Esophagus squamous epithelium (tissue), 5 donors: ENCODE results near the gene POLR3K. TPM values are rescaled to one million over a fixed set of nuclear protein-coding genes. Genes with fewer than 3 reads are reported as not detected.
"Not testable (repeated sequence)": the region's sequence is repeated elsewhere in the genome, so short reads cannot be mapped to it uniquely, and the experiment has no call there.

Experiments
- DNase-seq: peaks from one replicate; lab custom pipeline; 2025; lab: John Stamatoyannopoulos, UW
- H3K27ac ChIP-seq, 4 donors: fragments of 200-600 bp; sonication (generic); one replicate each; pipeline ENCODE4 v1.5.1; 2016 to 2019; ENCODE audit warnings: mild to moderate bottlenecking in 1 of 4
- H3K27me3 ChIP-seq, 4 donors: fragments of 200-600 bp; sonication (generic); 1 replicate in 3 of 4; 2 replicates in 1 of 4; pipeline versions ENCODE4 v1.5.1 to v1.6.0; 2017 to 2021; ENCODE audit warnings: antibody characterized with exemption in 1 of 4
- H3K36me3 ChIP-seq, 3 donors: fragments of 200-600 bp; sonication (generic); one replicate each; pipeline ENCODE4 v1.5.1; 2016 to 2019
- H3K4me1 ChIP-seq, 3 donors: fragments of 200-600 bp; sonication (generic); one replicate each; pipeline ENCODE4 v1.5.1; 2017 to 2019
- H3K4me3 ChIP-seq, 4 donors: fragments of 200-600 bp; sonication (generic); 1 replicate in 3 of 4; 2 replicates in 1 of 4; pipeline ENCODE4 v1.5.1; 2016 to 2019; ENCODE audit warnings: mild to moderate bottlenecking in 2 of 4, moderate library complexity in 1 of 4
- H3K9me3 ChIP-seq, 3 donors: fragments of 200-600 bp; sonication (generic); one replicate each; pipeline ENCODE4 v1.5.1; 2016 to 2019
- POLR2A ChIP-seq, 4 donors: fragments of 450-650 bp; IDR thresholded peaks; one replicate each; pipeline ENCODE4 v1.6.1; 2017; ENCODE audit warnings: antibody characterized with exemption in 4 of 4, mild to moderate bottlenecking in 4 of 4, moderate library complexity in 3 of 4
- WGBS, 2 donors: methylation state at CpG; one replicate each; pipeline ENCODE4 v1.1.5; 2018; 5-methylcytosine and 5-hydroxymethylcytosine counted together
- intact Hi-C: fragments of 100-400 bp; cut with DNase I; formaldehyde crosslinking; loops from one replicate; pipeline ENCODE4 v1.15.0; 2022
- total RNA-seq, 4 donors: library from RNA; depleted of rRNA; stranded (reverse); fragments of >200 nt; gene quantifications; one replicate each; pipeline ENCODE4 v1.1.0, GENCODE V29; 2016
- TF ChIP-seq, protein P1 (sequence below), 6 experiments: fragments of 450-650 bp in 4 of 6; fragments of 200-600 bp in 2 of 6; sonication (generic) in 2 of 6; IDR thresholded peaks; one replicate each; pipeline ENCODE4 v1.5.1; 2016 to 2019; ENCODE audit warnings: antibody characterized with exemption in 6 of 6, mild to moderate bottlenecking in 4 of 6, moderate library complexity in 4 of 6
- donor health status: DM: yes; HTN: yes; CAD: no.

POLR3K gene
- total RNA-seq, 4 donors from 2014 or later = 3.1 to 8.6 (median 4.8) TPM

- DNase-seq = no peak
Observed at GRCh38 chr16:35011-35677, 18.3 kb downstream of the POLR3K start.

GRCh38 chr16:34648-34987, 18.8 kb downstream of the POLR3K start:
- peaks cover 0 to 22% (median 4%) of the 10 kb centered on the region in 3 donors for H3K4me1 ChIP-seq
- TF ChIP-seq, protein P1, sequence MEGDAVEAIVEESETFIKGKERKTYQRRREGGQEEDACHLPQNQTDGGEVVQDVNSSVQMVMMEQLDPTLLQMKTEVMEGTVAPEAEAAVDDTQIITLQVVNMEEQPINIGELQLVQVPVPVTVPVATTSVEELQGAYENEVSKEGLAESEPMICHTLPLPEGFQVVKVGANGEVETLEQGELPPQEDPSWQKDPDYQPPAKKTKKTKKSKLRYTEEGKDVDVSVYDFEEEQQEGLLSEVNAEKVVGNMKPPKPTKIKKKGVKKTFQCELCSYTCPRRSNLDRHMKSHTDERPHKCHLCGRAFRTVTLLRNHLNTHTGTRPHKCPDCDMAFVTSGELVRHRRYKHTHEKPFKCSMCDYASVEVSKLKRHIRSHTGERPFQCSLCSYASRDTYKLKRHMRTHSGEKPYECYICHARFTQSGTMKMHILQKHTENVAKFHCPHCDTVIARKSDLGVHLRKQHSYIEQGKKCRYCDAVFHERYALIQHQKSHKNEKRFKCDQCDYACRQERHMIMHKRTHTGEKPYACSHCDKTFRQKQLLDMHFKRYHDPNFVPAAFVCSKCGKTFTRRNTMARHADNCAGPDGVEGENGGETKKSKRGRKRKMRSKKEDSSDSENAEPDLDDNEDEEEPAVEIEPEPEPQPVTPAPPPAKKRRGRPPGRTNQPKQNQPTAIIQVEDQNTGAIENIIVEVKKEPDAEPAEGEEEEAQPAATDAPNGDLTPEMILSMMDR (IDR thresholded peaks at IDR 0.05) = no peak
- WGBS, 2 donors = 59 to 66% methylated on average over 2 to 4 of the region's 6 CpGs
- DNase-seq = no peak
- no peaks in the 10 kb centered on the region for H3K27me3 ChIP-seq
- no peak overlapping the region for H3K27ac ChIP-seq
- no peaks in the 10 kb centered on the region for H3K36me3 ChIP-seq
- intact Hi-C loops = no loop called here
- no peak overlapping the region for H3K4me3 ChIP-seq
- H3K9me3 ChIP-seq = no peaks in the 10 kb centered on the region

More at GRCh38 chr16:35011-35677, 18.3 kb downstream of the POLR3K start:
- no peak for TF ChIP-seq POLR2A (IDR thresholded peaks at IDR 0.05)
- TF ChIP-seq, protein P1 (IDR thresholded peaks at IDR 0.05) = no peak
- no peaks in the 10 kb centered on the region for H3K9me3 ChIP-seq
- H3K27me3 ChIP-seq = no peaks in the 10 kb centered on the region
- H3K27ac ChIP-seq = no peak overlapping the region
- intact Hi-C loops = no loop called here
- peaks cover 0 to 22% (median 4%) of the 10 kb centered on the region in 3 donors for H3K4me1 ChIP-seq
- no peaks in the 10 kb centered on the region for H3K36me3 ChIP-seq
- H3K4me3 ChIP-seq = no peak overlapping the region
- 42 to 65% methylated on average over 3 to 4 of the region's 17 CpGs for WGBS, 2 donors

GRCh38 chr16:33877-34647, 19.3 kb downstream of the POLR3K start:
- Histone ChIP-seq H3K9me3 (no peaks in the 10 kb centered on the region), H3K27ac (no peak overlapping the region), H3K4me3 (no peak overlapping the region), H3K36me3 (no peaks in the 10 kb centered on the region), H3K4me1 (peaks cover 0 to 18% (median 2%) of the 10 kb centered on the region in 3 donors), H3K27me3 (no peaks in the 10 kb centered on the region)
- DNase-seq = no peak
- intact Hi-C loops = no loop called here
- 77 to 87% methylated on average over 11 to 14 of the region's 21 CpGs for WGBS, 2 donors
- TF ChIP-seq, protein P1 (IDR thresholded peaks at IDR 0.05) = no peak
- no peak for TF ChIP-seq POLR2A (IDR thresholded peaks at IDR 0.05)

DNA sequence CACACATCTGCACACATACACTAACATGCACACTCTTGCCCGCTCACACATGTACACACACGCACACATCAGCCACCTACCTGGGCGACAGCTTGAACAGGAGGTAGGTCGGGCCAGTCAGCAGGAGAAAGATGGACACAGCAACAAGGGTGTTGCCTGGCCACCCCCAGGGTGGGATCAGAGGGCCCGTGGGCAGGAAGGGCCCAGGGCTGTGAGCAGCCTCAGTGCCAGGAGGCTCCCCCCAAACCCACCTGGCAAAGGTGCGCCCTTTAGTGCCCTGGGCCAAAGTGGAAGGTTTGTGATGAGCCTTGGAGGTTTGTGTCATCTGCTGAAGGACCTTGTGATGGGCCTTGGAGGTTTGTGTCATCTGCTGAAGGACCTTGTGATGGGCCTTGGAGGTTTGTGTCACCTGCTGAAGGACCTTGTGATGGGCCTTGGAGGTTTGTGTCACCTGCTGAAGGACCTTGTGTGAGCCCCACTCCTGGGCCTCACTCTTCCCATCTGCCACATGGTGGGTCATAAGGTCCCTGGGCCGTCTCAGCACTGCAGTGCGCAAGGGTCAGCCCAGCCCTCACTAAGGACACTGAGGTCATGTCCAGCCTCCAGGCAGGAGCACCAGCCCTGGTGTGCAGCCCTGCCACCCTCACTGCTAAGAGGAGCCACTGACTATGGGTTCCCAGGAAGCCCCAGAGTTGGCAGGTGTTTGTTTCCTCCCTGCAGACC, 20.1 kb downstream of the POLR3K start:
- intact Hi-C loops = not testable (repeated sequence)

DNA sequence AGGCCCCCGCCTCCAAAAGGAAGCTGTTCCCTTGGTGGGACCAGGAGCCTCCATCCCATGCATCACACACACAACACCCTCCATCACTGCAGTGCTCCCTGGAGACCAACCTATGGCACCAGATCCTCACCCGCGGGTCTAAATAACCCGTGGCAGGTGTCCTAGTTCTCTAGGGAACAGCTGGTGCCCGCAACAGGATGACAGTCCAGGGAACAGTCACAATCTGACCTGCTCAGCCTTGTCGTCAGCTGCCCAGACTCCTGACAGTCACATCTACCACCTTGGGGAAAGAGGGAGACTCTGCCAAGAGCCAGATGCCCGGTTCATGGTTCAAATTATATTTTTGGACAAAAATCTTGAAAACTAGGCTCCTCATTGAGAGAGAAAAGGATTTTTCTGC, 22.8 kb downstream of the POLR3K start:
- H3K9me3 ChIP-seq, H3K4me3 ChIP-seq, intact Hi-C loops, H3K27ac ChIP-seq, H3K27me3 ChIP-seq, H3K36me3 ChIP-seq, H3K4me1 ChIP-seq, DNase-seq: not testable (repeated sequence)
- no CpG with 5 or more reads among the region's 7 CpGs for WGBS, 2 donors

More for the DNA sequence above, 20.1 kb downstream of the POLR3K start:
- WGBS, 2 donors = 80% methylated on average over 1 of the region's 8 CpGs; no CpG with 5 or more reads in 1 of the 2 donors
- H3K9me3 ChIP-seq, DNase-seq, H3K4me3 ChIP-seq, H3K27me3 ChIP-seq, H3K36me3 ChIP-seq, H3K27ac ChIP-seq: not testable (repeated sequence)
- peaks cover 0 to 11% (median 0%) of the 10 kb centered on the region in 3 donors for H3K4me1 ChIP-seq

DNA sequence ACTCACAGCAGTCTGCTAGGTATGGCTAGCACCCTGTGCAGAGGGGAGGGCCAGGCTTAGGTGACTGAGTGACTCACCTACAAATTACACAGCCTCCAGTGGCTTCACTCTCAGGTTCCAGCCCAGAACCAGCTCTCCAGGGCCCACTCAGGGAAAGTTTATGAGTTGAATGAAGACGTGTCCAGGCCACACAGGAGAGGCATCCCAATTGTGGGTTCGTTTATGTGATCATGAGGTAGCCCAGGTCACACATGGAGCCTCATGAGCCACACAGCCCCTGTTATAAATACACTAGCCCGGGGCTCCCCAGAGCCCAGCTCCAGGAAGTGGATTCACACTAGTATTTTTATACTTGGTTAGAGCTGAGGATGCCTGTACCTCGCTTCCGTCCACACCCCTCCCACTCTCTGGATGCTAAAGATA, 27.5 kb downstream of the POLR3K start:
- H3K27ac ChIP-seq, DNase-seq, H3K36me3 ChIP-seq, H3K4me1 ChIP-seq, intact Hi-C loops, H3K27me3 ChIP-seq, H3K4me3 ChIP-seq, H3K9me3 ChIP-seq: not testable (repeated sequence)
- 30% methylated on average over 2 of the region's 5 CpGs; no CpG with 5 or more reads in 1 of the 2 donors for WGBS, 2 donors

DNA sequence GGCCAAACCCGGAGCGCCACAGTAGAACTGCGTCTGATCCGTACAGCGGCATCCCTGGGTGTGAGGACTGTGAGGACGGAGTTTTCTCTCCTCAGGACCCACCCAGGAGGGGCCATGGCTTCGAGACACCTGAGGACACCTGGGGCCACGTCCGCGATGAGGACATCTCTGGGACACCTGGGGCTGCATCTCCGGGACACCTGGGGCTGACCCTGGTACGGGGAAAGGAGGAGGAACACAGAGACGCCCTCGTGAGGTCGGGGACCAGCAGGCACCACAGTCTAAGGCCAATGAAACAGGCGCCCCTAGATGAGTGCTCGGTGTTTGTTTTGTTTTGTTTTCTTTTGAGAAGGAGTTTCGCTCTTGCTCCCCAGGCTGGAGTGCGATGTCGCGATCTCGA, 29.3 kb downstream of the POLR3K start:
- H3K4me3 ChIP-seq, H3K9me3 ChIP-seq, H3K36me3 ChIP-seq, intact Hi-C loops, DNase-seq, H3K27me3 ChIP-seq, H3K27ac ChIP-seq, H3K4me1 ChIP-seq: not testable (repeated sequence)
- 93% methylated on average over 8 of the region's 22 CpGs; no CpG with 5 or more reads in 1 of the 2 donors for WGBS, 2 donors

GRCh38 chr16:20886-21285, 32.5 kb downstream of the POLR3K start:
- WGBS, 2 donors = 90 to 91% methylated on average over 11 of the region's 12 CpGs
- H3K4me3 ChIP-seq, H3K27me3 ChIP-seq, H3K36me3 ChIP-seq, H3K27ac ChIP-seq, intact Hi-C loops, H3K9me3 ChIP-seq, H3K4me1 ChIP-seq, DNase-seq: not testable (repeated sequence)

GRCh38 chr16:17062-17765, 36.2 kb downstream of the POLR3K start:
- H3K36me3 ChIP-seq, intact Hi-C loops, H3K9me3 ChIP-seq, H3K4me1 ChIP-seq, H3K27me3 ChIP-seq, H3K27ac ChIP-seq, DNase-seq, H3K4me3 ChIP-seq: not testable (repeated sequence)
- WGBS, 2 donors = no CpG with 5 or more reads among the region's 20 CpGs
